Activated B cell treated with CpG ODN at 0.5 μM for 24 hours (primary cell): ENCODE data around the gene FITM1. TPM values are rescaled to one million over a fixed set of nuclear protein-coding genes. Genes with fewer than 3 reads are reported as not detected.

ENCODE experiments used
- ATAC-seq: fragments of 200-7000 bp; cut with Tn5 transposase; one replicate; pipeline ENCODE4 v1.10.0; 2021; ENCODE audit warnings: low read depth, mild to moderate bottlenecking, moderate library complexity
- CTCF ChIA-PET: fragments of 350-600 bp; sonication (Branson Sonifier 250); formaldehyde crosslinking; loops from one replicate; lab custom pipeline; 2021; ENCODE audit warnings: antibody characterized with exemption; lab: Charles Lee
- POLR2A ChIA-PET: fragments of 350-600 bp; sonication (Branson Sonifier 250); formaldehyde crosslinking; loops from one replicate; lab custom pipeline; 2021; ENCODE audit warnings: antibody characterized with exemption; lab: Charles Lee
- DNase-seq: peaks from one replicate; pipeline ENCODE4 v3.0.0; 2022
- H3K27ac Mint-ChIP-seq: one replicate; pipeline ENCODE4 v1.8.0; 2020; ENCODE audit warnings: mixed read lengths
- H3K27me3 Mint-ChIP-seq: one replicate; pipeline ENCODE4 v1.8.0; 2021; ENCODE audit warnings: mixed read lengths
- H3K36me3 Mint-ChIP-seq: one replicate; pipeline ENCODE4 v1.8.0; 2021; ENCODE audit warnings: low read depth, mixed read lengths
- H3K4me1 Mint-ChIP-seq: one replicate; pipeline ENCODE4 v1.8.0; 2021; ENCODE audit warnings: mixed read lengths
- H3K4me3 Mint-ChIP-seq: one replicate; pipeline ENCODE4 v1.8.0; 2020; ENCODE audit warnings: mild to moderate bottlenecking, mixed read lengths
- H3K9me3 Mint-ChIP-seq: one replicate; pipeline ENCODE4 v1.8.0; 2020; ENCODE audit warnings: mixed read lengths
- intact Hi-C: fragments of 100-400 bp; cut with micrococcal nuclease; formaldehyde crosslinking; loops from one replicate; pipeline ENCODE4 v1.15.1; 2024
- total RNA-seq: library from RNA; stranded (reverse); gene quantifications from 2 replicates; pipeline ENCODE4 v1.2.3, GENCODE V29; 2022
- TF ChIP-seq, protein P1 (sequence below): fragments of 200-600 bp; IDR thresholded peaks from one replicate; pipeline ENCODE4 v1.8.0; 2022; ENCODE audit warnings: antibody characterized with exemption, mild to moderate bottlenecking

FITM1 gene
- total RNA-seq, 1 donor from 2014 or later: 2.3 TPM

DNA sequence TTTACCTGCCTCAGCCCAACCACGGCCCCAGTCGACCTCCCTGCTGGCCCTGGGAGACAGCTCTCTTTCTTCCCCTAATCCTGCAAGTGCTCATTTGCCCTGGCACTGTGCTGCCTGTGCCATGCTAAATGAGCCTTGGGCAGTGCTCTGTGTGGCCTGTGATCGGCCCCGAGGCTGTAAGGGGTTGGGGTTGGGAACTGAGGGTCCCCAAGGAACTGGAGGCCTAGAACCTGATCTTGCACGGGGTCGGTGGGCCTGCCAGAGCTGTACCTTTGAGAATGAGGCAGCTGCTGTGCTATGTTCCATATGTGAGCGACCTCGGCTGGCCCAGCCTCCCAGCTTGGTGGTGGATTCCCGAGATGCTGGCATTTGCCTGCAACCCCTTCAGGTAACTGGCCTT lies 19.6 kb downstream of the FITM1 start:
- no peaks in the 10 kb centered on the region for H3K9me3 Mint-ChIP-seq
- TF ChIP-seq, protein P1, sequence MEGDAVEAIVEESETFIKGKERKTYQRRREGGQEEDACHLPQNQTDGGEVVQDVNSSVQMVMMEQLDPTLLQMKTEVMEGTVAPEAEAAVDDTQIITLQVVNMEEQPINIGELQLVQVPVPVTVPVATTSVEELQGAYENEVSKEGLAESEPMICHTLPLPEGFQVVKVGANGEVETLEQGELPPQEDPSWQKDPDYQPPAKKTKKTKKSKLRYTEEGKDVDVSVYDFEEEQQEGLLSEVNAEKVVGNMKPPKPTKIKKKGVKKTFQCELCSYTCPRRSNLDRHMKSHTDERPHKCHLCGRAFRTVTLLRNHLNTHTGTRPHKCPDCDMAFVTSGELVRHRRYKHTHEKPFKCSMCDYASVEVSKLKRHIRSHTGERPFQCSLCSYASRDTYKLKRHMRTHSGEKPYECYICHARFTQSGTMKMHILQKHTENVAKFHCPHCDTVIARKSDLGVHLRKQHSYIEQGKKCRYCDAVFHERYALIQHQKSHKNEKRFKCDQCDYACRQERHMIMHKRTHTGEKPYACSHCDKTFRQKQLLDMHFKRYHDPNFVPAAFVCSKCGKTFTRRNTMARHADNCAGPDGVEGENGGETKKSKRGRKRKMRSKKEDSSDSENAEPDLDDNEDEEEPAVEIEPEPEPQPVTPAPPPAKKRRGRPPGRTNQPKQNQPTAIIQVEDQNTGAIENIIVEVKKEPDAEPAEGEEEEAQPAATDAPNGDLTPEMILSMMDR: no peak
- ChIA-PET POLR2A (interaction anchor here (0.9 to 3.4 kb wide), 5 partner anchors 9 to 19 kb away, joined by 3 to 18 read pairs (median 3); partner anchors contain the start of genes EMC9, IRF9 and PSME1), CTCF (interaction anchor here (3.2 kb wide), 1 partner anchor 10 kb away, joined by 21 read pairs; the partner anchor contains the start of gene IRF9)
- ATAC-seq (no peak), DNase-seq (no peak)
- peaks cover 33% of the 10 kb centered on the region for H3K4me1 Mint-ChIP-seq
- intact Hi-C loops: no loop called here
- H3K27ac Mint-ChIP-seq: no peak overlapping the region
- H3K36me3 Mint-ChIP-seq: peaks cover 66% of the 10 kb centered on the region
- H3K27me3 Mint-ChIP-seq: no peaks in the 10 kb centered on the region
- no peak overlapping the region for H3K4me3 Mint-ChIP-seq

DNA sequence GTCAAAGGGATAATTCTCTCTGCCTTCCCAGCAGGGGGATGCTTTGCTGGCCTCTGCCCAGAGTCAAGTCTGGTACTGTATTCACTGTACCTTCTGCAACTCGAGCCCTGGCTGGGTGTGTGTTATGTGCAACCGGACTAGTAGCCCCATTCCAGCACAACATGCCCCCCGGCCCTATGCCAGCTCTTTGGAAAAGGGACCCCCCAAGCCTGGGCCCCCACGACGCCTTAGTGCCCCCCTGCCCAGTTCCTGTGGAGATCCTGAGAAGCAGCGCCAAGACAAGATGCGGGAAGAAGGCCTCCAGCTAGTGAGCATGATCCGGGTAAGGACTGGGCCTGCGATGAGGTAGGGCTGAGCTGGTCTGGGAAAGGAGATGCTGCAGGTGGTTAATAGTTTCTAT lies 20.1 kb downstream of the FITM1 start:
- ChIA-PET POLR2A (interaction anchor here (1.0 to 3.4 kb wide), 4 partner anchors 9 to 36 kb away, joined by 3 to 18 read pairs (median 6); partner anchors contain the start of genes DCAF11, EMC9, IRF9 and NRL), CTCF (interaction anchor here (1.1 to 3.2 kb wide), 2 partner anchors 10 to 42 kb away, joined by 4 to 21 read pairs; partner anchors contain the start of gene IRF9)
- Mint-ChIP-seq H3K4me3 (no peak overlapping the region), H3K9me3 (no peaks in the 10 kb centered on the region), H3K4me1 (peaks cover 28% of the 10 kb centered on the region), H3K36me3 (peaks cover 67% of the 10 kb centered on the region), H3K27me3 (no peaks in the 10 kb centered on the region), H3K27ac (no peak overlapping the region)
- TF ChIP-seq, protein P1: no peak
- ATAC-seq (no peak), DNase-seq (no peak)
- intact Hi-C loops: no loop called here

DNA sequence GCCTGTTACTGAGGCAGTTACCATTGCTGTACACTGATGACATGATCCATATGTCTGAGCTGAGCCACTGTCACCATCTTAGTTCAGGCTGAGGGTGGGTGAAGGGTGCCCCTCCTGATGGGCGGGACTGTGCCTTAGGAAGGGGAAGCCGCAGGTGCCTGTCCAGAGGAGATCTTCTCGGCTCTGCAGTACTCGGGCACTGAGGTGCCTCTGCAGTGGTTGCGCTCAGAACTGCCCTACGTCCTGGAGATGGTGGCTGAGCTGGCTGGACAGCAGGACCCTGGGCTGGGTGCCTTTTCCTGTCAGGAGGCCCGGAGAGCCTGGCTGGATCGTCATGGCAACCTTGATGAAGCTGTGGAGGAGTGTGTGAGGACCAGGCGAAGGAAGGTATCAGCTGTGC lies 20.5 kb downstream of the FITM1 start:
- POLR2A ChIA-PET: interaction anchor here (2.0 to 3.4 kb wide), 2 partner anchors 10 to 37 kb away, joined by 8 to 18 read pairs; partner anchors contain the start of genes DCAF11, IRF9 and NRL
- intact Hi-C loops: no loop called here

DNA sequence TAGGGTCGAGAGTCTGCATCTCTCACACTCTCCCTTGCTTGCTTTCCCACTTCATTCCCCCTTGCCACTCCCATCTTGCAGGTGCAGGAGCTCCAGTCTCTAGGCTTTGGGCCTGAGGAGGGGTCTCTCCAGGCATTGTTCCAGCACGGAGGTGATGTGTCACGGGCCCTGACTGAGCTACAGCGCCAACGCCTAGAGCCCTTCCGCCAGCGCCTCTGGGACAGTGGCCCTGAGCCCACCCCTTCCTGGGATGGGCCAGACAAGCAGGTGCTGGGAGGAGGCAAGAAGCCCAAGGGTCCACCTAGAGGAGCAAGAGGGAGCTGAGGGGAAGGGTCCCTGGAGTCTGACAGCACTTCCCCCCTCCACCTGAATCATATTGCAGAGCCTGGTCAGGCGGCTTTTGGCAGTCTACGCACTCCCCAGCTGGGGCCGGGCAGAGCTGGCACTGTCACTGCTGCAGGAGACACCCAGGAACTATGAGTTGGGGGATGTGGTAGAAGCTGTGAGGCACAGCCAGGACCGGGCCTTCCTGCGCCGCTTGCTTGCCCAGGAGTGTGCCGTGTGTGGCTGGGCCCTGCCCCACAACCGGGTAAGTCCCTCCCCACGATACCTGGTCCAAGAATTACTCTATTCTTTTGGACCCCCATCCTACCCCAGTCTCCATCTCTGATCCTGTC lies 21.1 kb downstream of the FITM1 start:
- ChIA-PET CTCF (interaction anchor here (0.8 to 3.2 kb wide), 3 partner anchors 9 to 182 kb away, joined by 3 to 21 read pairs (median 4); partner anchors contain the start of gene IRF9), POLR2A (interaction anchor here (2.0 to 3.4 kb wide), 2 partner anchors 10 to 37 kb away, joined by 8 to 18 read pairs; partner anchors contain the start of genes DCAF11, IRF9 and NRL)
- H3K4me3 Mint-ChIP-seq: no peak overlapping the region
- TF ChIP-seq, protein P1: no peak
- no peaks in the 10 kb centered on the region for H3K27me3 Mint-ChIP-seq
- DNase-seq (no peak), ATAC-seq (no peak)
- intact Hi-C loops: no loop called here
- peaks cover 18% of the 10 kb centered on the region for H3K4me1 Mint-ChIP-seq
- H3K9me3 Mint-ChIP-seq: no peaks in the 10 kb centered on the region
- no peak overlapping the region for H3K27ac Mint-ChIP-seq
- peaks cover 67% of the 10 kb centered on the region for H3K36me3 Mint-ChIP-seq

More for the DNA sequence above, 20.5 kb downstream of the FITM1 start:
- TF ChIP-seq, protein P1: no peak
- CTCF ChIA-PET: interaction anchor here (0.8 to 3.2 kb wide), 3 partner anchors 9 to 182 kb away, joined by 3 to 21 read pairs (median 4); partner anchors contain the start of gene IRF9
- ATAC-seq (no peak), DNase-seq (no peak)
- H3K4me1 Mint-ChIP-seq: peaks cover 24% of the 10 kb centered on the region
- H3K4me3 Mint-ChIP-seq: no peak overlapping the region
- no peak overlapping the region for H3K27ac Mint-ChIP-seq
- H3K36me3 Mint-ChIP-seq: peaks cover 68% of the 10 kb centered on the region
- no peaks in the 10 kb centered on the region for H3K27me3 Mint-ChIP-seq
- H3K9me3 Mint-ChIP-seq: no peaks in the 10 kb centered on the region

DNA sequence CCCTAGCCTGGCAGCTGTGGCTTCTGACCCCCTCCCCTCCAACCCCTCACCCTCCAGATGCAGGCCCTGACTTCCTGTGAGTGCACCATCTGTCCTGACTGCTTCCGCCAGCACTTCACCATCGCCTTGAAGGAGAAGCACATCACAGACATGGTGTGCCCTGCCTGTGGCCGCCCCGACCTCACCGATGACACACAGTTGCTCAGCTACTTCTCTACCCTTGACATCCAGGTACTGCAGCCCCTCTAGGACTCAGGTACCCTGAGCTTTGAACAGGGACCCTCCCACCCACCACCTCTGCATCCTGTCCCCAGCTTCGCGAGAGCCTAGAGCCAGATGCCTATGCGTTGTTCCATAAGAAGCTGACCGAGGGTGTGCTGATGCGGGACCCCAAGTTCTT lies 24.6 kb downstream of the FITM1 start:
- ATAC-seq (no peak), DNase-seq (no peak)
- TF ChIP-seq, protein P1: no peak
- ChIA-PET POLR2A (interaction anchor here (0.6 to 2.6 kb wide), 5 partner anchors 8 to 61 kb away, joined by 3 to 10 read pairs (median 5); partner anchors contain the start of genes DCAF11, NRL, PCK2 and PSME1), CTCF (no interaction called here)
- Mint-ChIP-seq H3K4me3 (no peak overlapping the region), H3K27me3 (no peaks in the 10 kb centered on the region), H3K9me3 (no peaks in the 10 kb centered on the region), H3K36me3 (peaks cover 70% of the 10 kb centered on the region), H3K27ac (no peak overlapping the region), H3K4me1 (peaks cover 2% of the 10 kb centered on the region)
- intact Hi-C loops: no loop called here
